HepG2 (cell line): Measurements from ENCODE around the gene SLC25A15. TPM values are rescaled to one million over a fixed set of nuclear protein-coding genes. Genes with fewer than 3 reads are reported as not detected.

ENCODE experiments used
- microRNA counts: library from miRNA; unstranded; fragments of <30 nt; microRNA quantifications from one replicate; lab custom pipeline; 2015
- microRNA-seq: library from miRNA; unstranded; fragments of <30 nt; microRNA quantifications from one replicate; pipeline ENCODE4, GENCODE V29; 2020
- polyA plus RNA-seq, 8 experiments: library from polyadenylated mRNA; depleted of rRNA in 3 of 8; stranded (reverse) in 7 of 8; unstranded in 1 of 8; fragments of >200 nt; fragmentation: Illumina TruSeq in 4 of 8; extraction: Trizol in 4 of 8; gene quantifications; 2 replicates each; pipeline versions ENCODE4 v1.2.1 to v1.2.3, GENCODE V29; 2011 to 2016; ENCODE audit warnings: low read depth in 4 of 8, missing spikeins in 1 of 8, mixed read lengths in 1 of 8; ENCODE audit not compliant: insufficient read depth in 1 of 8
- small RNA-seq, 3 experiments: library from RNA; depleted of rRNA; stranded (forward); fragments of <200 nt; gene quantifications; one replicate each; pipeline ENCODE3, GENCODE V24; 2012; ENCODE audit warnings: low read depth in 2 of 3, low replicate concordance in 1 of 3; ENCODE audit not compliant: insufficient read length in 3 of 3, insufficient read depth in 2 of 3
- total RNA-seq, 5 experiments: library from RNA; depleted of rRNA; stranded (reverse); fragments of >200 nt; fragmentation: Illumina TruSeq; extraction: Trizol; gene quantifications; 2 replicates each; pipeline ENCODE4 v1.2.3, GENCODE V29; 2016; ENCODE audit warnings: low read depth in 1 of 5

Gene SLC25A15
- total and polyA plus RNA-seq, 2 of the 13 experiments (the other 11 are each of a cell fraction or from before 2014, with no cell fraction given), result 17.3 to 39.1 TPM

MicroRNAs encoded within 50 kb of the gene (microRNA counts, 767-probe panel; counts per million panel counts)
- microRNA hsa-miR-621 (lab: Ali Mortazavi, UCI), result not detected

Small RNA genes within 50 kb of the gene (microRNA-seq; reads per million reads assigned to microRNA genes)
- gene MIR621, result not detected

Small RNA genes within 50 kb of the gene (small RNA-seq; reads per million reads assigned to genes)
- 0 reads per million in 3 experiments for gene MIR621

Other genes starting within 250 kb of the SLC25A15 start
- gene FOXO1, start 123.0 kb upstream of the SLC25A15 start, total RNA-seq (2016; rRNA removed; fragmentation: Illumina TruSeq; extraction: Trizol), result 8.1 and 13.8 TPM in 2 replicates
- 10.9 and 13.1 TPM in 2 replicates for gene FOXO1, start 123.0 kb upstream of the SLC25A15 start, polyA plus RNA-seq (2011; rRNA removed)
- gene MRPS31, start 18.4 kb upstream of the SLC25A15 start, total RNA-seq (2016; rRNA removed; fragmentation: Illumina TruSeq; extraction: Trizol), result 34.1 and 43.5 TPM in 2 replicates
- gene MRPS31, start 18.4 kb upstream of the SLC25A15 start, polyA plus RNA-seq (2011; rRNA removed), result 20.4 and 23.7 TPM in 2 replicates
- gene ELF1, start 229.7 kb downstream of the SLC25A15 start, total RNA-seq (2016; rRNA removed; fragmentation: Illumina TruSeq; extraction: Trizol), result 71.5 and 91.5 TPM in 2 replicates
- 24.6 and 26.5 TPM in 2 replicates for gene ELF1, start 229.7 kb downstream of the SLC25A15 start, polyA plus RNA-seq (2011; rRNA removed)